Right atrium auricular region (tissue), 2 donors: ENCODE results near the gene SGK2. TPM values are rescaled to one million over a fixed set of nuclear protein-coding genes. Genes with fewer than 3 reads are reported as not detected.

ENCODE experiments used
- DNase-seq: peaks from one replicate; pipeline ENCODE4 v3.0.0-alpha.2; 2019; ENCODE audit warnings: low spot score
- H3K27ac ChIP-seq, 2 donors: fragments of 200-600 bp; sonication (generic); 1 replicate in 1 of 2; 2 replicates in 1 of 2; pipeline ENCODE4 v1.5.1; 2016 to 2019
- H3K27me3 ChIP-seq, 2 donors: fragments of 200-600 bp; sonication (generic); one replicate each; pipeline versions ENCODE4 v1.5.1 to v1.6.0; 2017 to 2019
- H3K36me3 ChIP-seq: fragments of 200-600 bp; sonication (generic); one replicate; pipeline ENCODE4 v1.5.1; 2016
- H3K4me1 ChIP-seq, 2 donors: fragments of 200-600 bp; sonication (generic); one replicate each; pipeline versions ENCODE4 v1.5.1 to v1.6.0; 2017 to 2019
- H3K4me3 ChIP-seq, 2 donors: fragments of 200-600 bp; sonication (generic); 1 replicate in 1 of 2; 2 replicates in 1 of 2; pipeline ENCODE4 v1.5.1; 2017 to 2019; ENCODE audit warnings: mild to moderate bottlenecking in 1 of 2, moderate library complexity in 1 of 2
- H3K9me3 ChIP-seq, 2 donors: fragments of 200-600 bp; sonication (generic); one replicate each; pipeline ENCODE4 v1.5.1; 2019
- CTCF ChIP-seq, 2 donors: fragments of 200-600 bp; sonication (generic); IDR thresholded peaks; one replicate each; pipeline ENCODE4 v1.5.1; 2019; ENCODE audit warnings: antibody characterized with exemption in 2 of 2
- total RNA-seq, 2 donors: library from RNA; depleted of rRNA; stranded (reverse); fragments of >200 nt; gene quantifications; one replicate each; pipeline ENCODE4 v1.1.0, GENCODE V29; 2016

Gene SGK2
- total RNA-seq, 2 donors from 2014 or later: 0.90 TPM; not detected in 1

DNA sequence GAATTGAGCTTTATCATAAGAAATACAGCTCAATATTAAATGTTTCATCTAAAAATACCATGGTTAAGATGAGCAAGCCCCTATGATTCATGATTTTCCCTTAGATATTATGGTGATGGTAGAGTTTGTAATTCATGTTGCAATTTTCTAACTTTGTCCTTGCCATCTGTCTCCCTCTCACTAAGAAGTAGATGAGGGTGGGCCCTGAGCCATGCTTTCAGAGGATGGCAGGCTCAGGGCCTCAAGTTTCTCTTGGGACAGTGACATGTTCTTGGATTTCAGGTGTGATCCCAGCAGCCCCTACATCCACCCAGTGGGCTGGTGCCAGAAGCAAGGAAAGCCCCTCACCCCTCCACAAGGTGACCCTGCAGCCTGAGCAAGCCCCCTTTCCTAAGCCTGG lies 25.8 kb upstream of the SGK2 start:
- Histone ChIP-seq H3K27me3 (no peaks in the 10 kb centered on the region), H3K36me3 (no peaks in the 10 kb centered on the region), H3K4me3 (no peak overlapping the region), H3K9me3 (no peaks in the 10 kb centered on the region), H3K4me1 (no peaks in the 10 kb centered on the region), H3K27ac (no peak overlapping the region)
- no peak for TF ChIP-seq CTCF (IDR thresholded peaks at IDR 0.05)
- DNase-seq: no peak

DNA sequence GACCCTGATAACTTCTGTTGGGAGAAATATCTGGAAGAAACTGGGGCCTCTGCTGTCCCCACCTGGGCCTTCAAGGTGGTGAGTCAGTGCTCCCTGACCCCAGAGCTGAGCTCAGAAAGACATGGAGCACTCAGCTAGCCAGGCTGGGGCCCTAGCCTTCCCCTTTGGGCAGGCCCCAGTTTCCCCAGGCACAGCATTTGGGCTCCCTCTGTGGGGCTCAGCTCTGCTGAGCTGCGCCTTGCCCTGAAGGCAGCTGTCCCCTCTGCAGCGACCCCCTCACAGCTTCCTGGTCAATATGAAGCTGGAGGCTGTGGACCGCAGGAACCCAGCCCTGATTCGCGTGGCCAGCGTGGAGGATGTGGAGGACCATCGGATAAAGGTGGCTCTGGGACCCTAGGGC lies 24.8 kb upstream of the SGK2 start:
- Histone ChIP-seq H3K4me1 (no peaks in the 10 kb centered on the region), H3K27ac (no peak overlapping the region), H3K36me3 (no peaks in the 10 kb centered on the region), H3K27me3 (no peaks in the 10 kb centered on the region), H3K4me3 (no peak overlapping the region), H3K9me3 (no peaks in the 10 kb centered on the region)
- DNase-seq: no peak
- TF ChIP-seq CTCF (IDR thresholded peaks at IDR 0.05): no peak

DNA sequence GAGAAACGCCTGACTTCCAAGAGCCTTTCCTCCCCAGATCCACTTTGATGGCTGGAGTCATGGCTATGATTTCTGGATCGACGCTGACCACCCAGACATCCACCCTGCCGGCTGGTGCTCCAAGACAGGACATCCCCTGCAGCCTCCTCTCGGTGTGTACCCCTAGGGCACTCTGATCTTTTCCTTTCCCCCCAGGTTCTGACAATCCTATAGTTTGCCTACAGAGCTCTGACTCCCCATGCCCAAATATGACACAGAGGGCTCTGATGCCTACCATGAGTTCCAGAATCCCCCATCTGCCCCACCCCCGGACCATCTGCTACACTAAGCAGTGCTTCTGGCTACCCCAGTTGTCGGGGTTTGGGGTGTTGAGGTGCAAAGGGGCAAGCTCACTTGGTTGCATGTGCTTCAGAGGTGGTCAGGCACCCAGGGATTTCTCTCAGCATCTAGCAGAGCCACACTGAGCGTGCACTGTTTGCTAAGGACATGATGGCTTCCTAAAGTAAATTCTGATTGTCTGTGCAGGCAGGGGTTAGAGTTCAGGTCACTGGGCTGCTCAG lies 24.0 kb upstream of the SGK2 start:
- H3K9me3 ChIP-seq: no peaks in the 10 kb centered on the region
- no peak overlapping the region for H3K27ac ChIP-seq
- H3K27me3 ChIP-seq: no peaks in the 10 kb centered on the region
- no peak overlapping the region for H3K4me3 ChIP-seq
- no peaks in the 10 kb centered on the region for H3K36me3 ChIP-seq
- H3K4me1 ChIP-seq: no peaks in the 10 kb centered on the region
- TF ChIP-seq CTCF (IDR thresholded peaks at IDR 0.05): no peak
- DNase-seq: no peak

DNA sequence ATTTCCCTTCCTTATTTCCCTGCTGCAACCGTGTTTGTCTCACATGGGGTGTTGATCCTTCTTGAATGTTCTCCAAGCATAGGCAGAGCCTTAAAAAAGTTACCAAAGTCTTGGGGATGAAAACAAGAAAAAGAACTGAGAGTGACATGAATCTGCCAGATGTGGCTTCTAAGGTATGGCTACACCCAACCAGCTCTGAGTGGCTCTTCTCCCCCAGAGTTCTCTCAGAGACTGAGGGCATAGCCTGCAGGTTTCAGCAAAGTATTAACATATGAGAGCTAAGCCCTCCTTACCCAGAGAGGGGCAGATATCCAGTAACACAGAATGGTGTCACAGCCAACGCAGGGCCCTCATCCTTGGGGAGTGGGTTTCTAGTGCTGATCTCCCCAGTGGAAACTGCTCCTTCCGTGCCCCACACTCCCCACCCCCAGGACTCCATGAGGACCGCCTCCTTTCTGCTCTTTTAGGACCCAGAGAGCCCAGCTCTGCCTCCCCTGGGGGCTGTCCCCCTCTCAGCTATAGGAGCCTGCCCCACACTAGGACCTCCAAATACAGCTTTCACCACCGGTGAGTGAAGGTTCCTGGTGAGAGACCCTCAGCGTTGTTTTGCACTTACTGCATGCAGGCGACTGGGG lies 23.3 kb upstream of the SGK2 start:
- no peak for TF ChIP-seq CTCF (IDR thresholded peaks at IDR 0.05)
- no peak for DNase-seq
- Histone ChIP-seq H3K4me1 (no peaks in the 10 kb centered on the region), H3K9me3 (no peaks in the 10 kb centered on the region), H3K27ac (no peak overlapping the region), H3K27me3 (no peaks in the 10 kb centered on the region), H3K4me3 (no peak overlapping the region), H3K36me3 (no peaks in the 10 kb centered on the region)

DNA sequence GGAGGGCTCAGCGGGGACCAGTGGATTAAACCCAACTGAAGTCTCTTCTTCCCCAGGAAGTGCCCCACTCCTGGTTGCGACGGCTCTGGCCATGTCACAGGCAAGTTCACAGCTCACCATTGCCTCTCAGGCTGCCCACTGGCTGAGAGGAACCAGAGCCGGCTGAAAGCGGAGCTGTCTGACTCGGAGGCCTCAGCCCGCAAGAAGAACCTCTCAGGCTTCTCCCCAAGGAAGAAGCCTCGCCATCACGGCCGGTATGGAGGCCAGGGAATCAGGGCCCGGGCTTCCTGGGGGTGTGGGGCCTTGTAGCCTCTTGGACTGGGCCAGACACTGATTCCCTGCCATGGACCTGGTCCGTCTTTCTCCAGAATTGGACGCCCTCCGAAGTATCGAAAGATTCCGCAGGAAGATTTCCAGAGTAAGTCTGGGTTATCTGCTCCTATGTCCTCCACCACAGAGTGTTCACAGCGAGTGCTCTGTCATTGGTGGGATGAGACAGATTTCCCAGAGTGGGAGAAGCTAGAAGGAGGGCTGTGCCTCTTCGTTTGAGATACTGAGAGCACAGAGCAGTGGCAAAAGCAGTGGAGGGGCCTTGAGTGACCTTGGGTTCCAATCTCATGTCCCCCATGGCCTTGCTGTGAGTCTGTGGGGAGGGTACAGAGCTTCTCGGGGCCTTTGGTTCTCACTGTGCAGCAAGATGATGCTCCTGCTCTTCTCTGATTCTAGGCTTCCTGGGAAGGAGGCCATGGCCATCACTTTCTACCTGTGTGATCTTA lies 22.6 kb upstream of the SGK2 start:
- Histone ChIP-seq H3K27me3 (no peaks in the 10 kb centered on the region), H3K27ac (no peak overlapping the region), H3K9me3 (no peaks in the 10 kb centered on the region), H3K4me1 (no peaks in the 10 kb centered on the region), H3K36me3 (no peaks in the 10 kb centered on the region), H3K4me3 (no peak overlapping the region)
- no peak for TF ChIP-seq CTCF (IDR thresholded peaks at IDR 0.05)
- DNase-seq: no peak
